Superior temporal gyrus (tissue), 1 donor: ENCODE results near the gene CST8.

Source experiments
- DNase-seq: peaks from one replicate; pipeline ENCODE4 v3.0.0-alpha.2; 2016; ENCODE audit errors: extremely low spot score

The CST8 gene

DNA sequence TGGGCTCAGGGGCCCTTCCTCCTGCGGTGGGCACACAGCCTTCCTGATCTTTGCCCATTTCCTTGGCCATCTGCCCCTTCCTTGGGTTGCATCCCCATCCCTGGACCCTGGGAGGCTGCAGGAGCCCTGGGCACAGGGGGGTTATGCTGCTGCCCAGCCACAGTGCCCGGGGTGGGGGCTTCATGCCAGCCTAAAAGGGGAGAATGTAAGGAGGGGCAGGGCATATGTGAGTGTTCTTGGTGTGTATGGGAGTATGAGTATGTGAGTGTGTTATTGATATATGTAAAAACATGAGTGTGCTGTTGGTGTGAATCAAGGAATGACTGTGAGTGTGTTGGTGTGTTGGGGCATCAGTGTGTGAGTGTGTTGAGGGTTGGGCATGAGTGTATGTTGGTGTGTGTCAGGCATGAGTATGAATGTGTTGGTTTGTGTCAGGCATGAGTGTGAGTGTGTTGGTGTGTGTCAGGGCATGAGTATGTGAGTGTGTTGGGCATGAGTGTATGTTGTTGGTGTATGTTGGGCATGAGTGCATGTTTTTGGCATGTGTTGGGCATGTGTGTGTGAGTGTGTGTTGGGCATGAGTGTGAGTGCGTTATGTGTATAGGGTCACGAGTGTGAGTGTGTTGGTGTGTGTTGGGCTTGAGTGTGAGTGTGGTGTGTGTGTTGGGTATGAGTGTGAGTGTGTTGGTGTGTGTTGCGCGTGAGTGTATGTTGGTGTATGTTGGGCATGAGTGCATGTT, 14.7 kb upstream of the CST8 start:
- no peak for DNase-seq

DNA sequence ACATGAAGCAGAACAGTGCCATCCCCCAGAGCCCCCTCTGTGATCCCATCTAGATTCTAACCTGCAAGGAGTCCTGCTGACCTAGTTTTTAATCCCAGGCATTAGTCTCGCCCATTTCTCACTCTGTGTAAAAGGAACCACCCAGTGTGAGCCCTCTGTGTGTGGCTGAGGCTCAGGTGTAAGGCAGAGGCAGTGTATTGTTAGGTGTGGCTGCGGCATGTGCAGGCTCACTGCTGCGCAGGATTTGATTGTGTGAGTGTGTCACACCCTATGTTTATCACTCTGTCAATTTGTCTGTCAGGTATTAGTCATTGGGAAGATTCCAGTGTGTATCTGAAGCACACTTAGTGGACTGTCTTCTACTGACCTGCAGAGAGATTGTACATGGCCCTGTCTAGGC, 13.7 kb upstream of the CST8 start:
- no peak for DNase-seq

- DNase-seq, result no peak
Measured at GRCh38 chr20:23479043-23479442, 11.9 kb upstream of the CST8 start.

DNA sequence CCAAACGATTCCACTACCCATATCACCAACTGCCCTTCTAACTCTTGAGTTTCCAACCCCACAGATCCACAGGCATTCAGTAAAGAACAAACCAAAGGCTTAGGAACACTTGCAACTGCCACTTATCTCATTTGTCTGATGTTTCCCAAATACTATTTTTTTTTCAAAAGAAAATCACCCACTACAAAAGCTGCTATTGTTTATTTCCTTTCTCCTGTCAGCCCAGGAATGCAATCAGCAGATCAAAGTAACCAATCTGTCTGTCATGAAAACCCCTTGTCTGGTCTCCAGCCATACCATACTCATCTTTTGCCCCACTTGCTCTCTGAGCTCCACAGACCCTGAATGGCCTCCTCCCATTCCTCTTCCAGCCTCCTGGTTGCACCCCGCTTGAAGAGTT, 8.8 kb upstream of the CST8 start:
- DNase-seq, result no peak

DNA sequence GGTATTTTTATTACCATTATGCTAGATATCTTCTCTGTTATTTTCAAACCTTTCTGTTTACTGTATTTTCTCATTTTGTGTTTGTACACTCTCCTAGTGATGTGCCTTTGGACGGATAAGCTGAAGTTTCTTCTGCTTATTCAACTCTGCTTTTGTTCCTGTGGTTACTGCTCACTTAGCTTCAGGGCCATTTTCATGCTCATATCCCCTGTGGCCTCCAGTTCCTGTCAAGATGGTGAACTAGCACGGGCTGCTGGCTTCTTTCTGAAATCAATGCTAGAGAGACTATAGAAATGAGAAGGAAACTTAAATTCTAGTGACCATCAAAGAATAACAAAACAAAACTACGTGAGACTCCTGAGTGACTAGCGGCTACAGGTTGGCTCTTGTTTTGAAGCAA, 6.8 kb upstream of the CST8 start:
- DNase-seq, result no peak

- DNase-seq, result no peak
Measured at GRCh38 chr20:23488470-23488869, 2.4 kb upstream of the CST8 start.

- no peak for DNase-seq
Measured at GRCh38 chr20:23488996-23489395, 1.9 kb upstream of the CST8 start.

GRCh38 chr20:23492292-23492691, 1.4 kb downstream of the CST8 start:
- no peak for DNase-seq

GRCh38 chr20:23493172-23493772, 2.4 kb downstream of the CST8 start:
- no peak for DNase-seq

- no peak for DNase-seq
Measured at GRCh38 chr20:23497536-23497935, 6.6 kb downstream of the CST8 start.

DNA sequence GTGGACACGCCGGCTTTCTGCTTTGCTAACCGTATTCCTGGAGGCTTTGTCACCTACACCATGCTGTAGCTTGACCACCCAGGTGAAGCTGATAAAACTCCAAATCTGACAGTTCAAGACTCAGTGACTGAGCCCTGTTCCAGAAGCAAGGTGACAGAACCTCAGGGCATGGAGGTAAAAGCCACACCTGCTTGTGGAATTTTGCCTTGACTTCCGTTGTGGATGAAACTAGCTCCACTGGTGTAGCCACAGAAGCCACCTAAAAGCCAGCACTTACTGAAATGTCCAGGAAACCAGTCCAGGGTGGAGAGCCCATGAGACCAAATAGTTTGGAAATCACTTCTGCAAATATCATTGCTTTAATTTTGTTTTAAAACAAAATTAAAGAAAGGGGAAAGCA, 11.0 kb downstream of the CST8 start:
- DNase-seq, result no peak

GRCh38 chr20:23503649-23504048, 12.7 kb downstream of the CST8 start:
- no peak for DNase-seq

GRCh38 chr20:23507346-23507745, 16.4 kb downstream of the CST8 start:
- no peak for DNase-seq

- no peak for DNase-seq
Measured at GRCh38 chr20:23508449-23509229, 17.7 kb downstream of the CST8 start.

GRCh38 chr20:23509247-23509913, 18.5 kb downstream of the CST8 start:
- DNase-seq, result no peak

GRCh38 chr20:23510000-23510590, 19.2 kb downstream of the CST8 start:
- DNase-seq, result no peak

DNA sequence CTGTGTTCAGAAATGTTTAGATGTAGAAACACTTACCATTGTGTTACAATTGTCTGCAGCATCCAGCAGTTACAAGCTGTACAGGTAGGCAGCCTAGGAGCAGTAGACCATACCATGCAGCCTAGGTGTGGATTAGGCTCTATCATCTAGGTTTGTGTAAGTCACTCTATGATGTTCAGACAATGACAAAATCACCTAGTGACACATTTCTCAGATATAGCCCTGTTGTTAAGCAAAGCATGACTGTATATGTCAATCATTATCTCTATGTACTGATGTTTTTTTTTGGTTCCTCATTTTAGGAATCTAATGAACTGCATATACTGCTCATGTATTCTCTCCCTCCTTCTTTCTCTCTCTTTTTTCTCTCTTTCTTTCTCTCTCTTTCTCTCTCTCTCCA, 22.2 kb downstream of the CST8 start:
- DNase-seq, result no peak

GRCh38 chr20:23514848-23515247, 23.9 kb downstream of the CST8 start:
- no peak for DNase-seq

GRCh38 chr20:23515250-23515939, 24.5 kb downstream of the CST8 start:
- DNase-seq, result no peak

GRCh38 chr20:23517719-23518118, 26.8 kb downstream of the CST8 start:
- DNase-seq, result no peak

DNA sequence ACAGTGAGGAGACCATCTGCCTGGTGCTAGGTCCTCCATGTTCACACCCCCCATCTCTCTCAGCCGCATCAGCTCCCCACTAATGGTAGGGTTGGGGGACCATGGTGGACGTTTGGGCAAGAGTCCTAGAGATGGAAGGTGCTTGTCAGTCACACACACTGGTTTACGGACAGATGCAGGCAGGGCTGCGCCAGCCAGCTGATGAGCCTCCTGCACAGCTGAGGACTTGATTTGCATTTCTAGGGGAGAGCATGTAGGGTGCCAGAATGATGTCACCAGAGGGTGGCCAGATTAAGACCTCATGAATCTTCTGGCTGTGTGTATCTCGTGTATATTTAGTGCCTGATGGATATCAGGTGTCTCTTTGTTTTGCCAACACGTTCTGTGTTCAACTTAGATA, 28.6 kb downstream of the CST8 start:
- DNase-seq, result no peak
